ENCODE measurements around the gene DIPK1C.

DIPK1C gene

GRCh38 chr18:74489676-74490075 lies 32.6 kb upstream of the DIPK1C start:
- Histone ChIP-seq H3K4ac (ENCODE audit: low read depth, low read length) (no peak overlapping the region), H3K4me3 (ENCODE audit: low read depth, low read length) (no peak overlapping the region), H4K12ac (ENCODE audit: low read depth, low read length) (no peak overlapping the region), H3K4me1 (ENCODE audit: control insufficient read depth in 1 of 2, insufficient read depth in 2 of 2, low read length in 2 of 2) (no peaks in the 10 kb centered on the region), H3K14ac (ENCODE audit: low read length) (no peak overlapping the region), H2BK120ac (ENCODE audit: insufficient read depth, low read length, poor library complexity) (no peak overlapping the region), H3K27ac (ENCODE audit: low read depth, low read length) (no peak overlapping the region), H2AFZ (ENCODE audit: insufficient read depth, low read length, poor library complexity) (no peak overlapping the region), H4K8ac (ENCODE audit: low read depth, low read length) (no peak overlapping the region), H4K91ac (ENCODE audit: low read depth, low read length) (no peak overlapping the region), H3K18ac (ENCODE audit: low read length) (no peak overlapping the region), H3K79me1 (ENCODE audit: low read length) (no peaks in the 10 kb centered on the region), H2BK5ac (ENCODE audit: low read depth, low read length, poor library complexity) (no peak overlapping the region), H3K9ac (ENCODE audit: low read length) (no peak overlapping the region), H3K23ac (ENCODE audit: low read length) (no peak overlapping the region), H3K79me2 (ENCODE audit: control insufficient read depth, insufficient read depth, low read length, poor library complexity) (no peaks in the 10 kb centered on the region), H2BK12ac (ENCODE audit: low read length) (no peak overlapping the region), H3K36me3 (ENCODE audit: control insufficient read depth in 1 of 2, insufficient read depth in 2 of 2, low read length in 2 of 2) (no peaks in the 10 kb centered on the region), H3K27me3 (ENCODE audit: insufficient read depth, low read length) (no peaks in the 10 kb centered on the region), H3K9me3 (ENCODE audit: insufficient read depth, low read depth, low read length) (peaks cover 2% of the 10 kb centered on the region), H3K4me2 (ENCODE audit: low read length) (no peak overlapping the region), H2AK5ac (ENCODE audit: low read length) (no peak overlapping the region)
- WGBS (ENCODE audit: extremely low coverage, insufficient coverage, insufficient read length) = no CpG with 5 or more reads among the region's 7 CpGs
- DNase-seq = peak in 1 of 2 donors; percentile 14

GRCh38 chr18:74488864-74489263 lies 31.8 kb upstream of the DIPK1C start:
- Histone ChIP-seq H2BK120ac (ENCODE audit: insufficient read depth, low read length, poor library complexity) (no peak overlapping the region), H3K23ac (ENCODE audit: low read length) (no peak overlapping the region), H2AFZ (ENCODE audit: insufficient read depth, low read length, poor library complexity) (no peak overlapping the region), H2AK5ac (ENCODE audit: low read length) (no peak overlapping the region), H3K27ac (ENCODE audit: low read depth, low read length) (no peak overlapping the region), H3K4ac (ENCODE audit: low read depth, low read length) (no peak overlapping the region), H3K4me2 (ENCODE audit: low read length) (no peak overlapping the region), H3K18ac (ENCODE audit: low read length) (no peak overlapping the region), H3K9ac (ENCODE audit: low read length) (no peak overlapping the region), H2BK5ac (ENCODE audit: low read depth, low read length, poor library complexity) (no peak overlapping the region), H2BK12ac (ENCODE audit: low read length) (no peak overlapping the region), H3K14ac (ENCODE audit: low read length) (no peak overlapping the region), H3K9me3 (ENCODE audit: insufficient read depth, low read depth, low read length) (peaks cover 2% of the 10 kb centered on the region), H3K4me1 (ENCODE audit: control insufficient read depth in 1 of 2, insufficient read depth in 2 of 2, low read length in 2 of 2) (no peaks in the 10 kb centered on the region), H3K36me3 (ENCODE audit: control insufficient read depth in 1 of 2, insufficient read depth in 2 of 2, low read length in 2 of 2) (no peaks in the 10 kb centered on the region), H3K27me3 (ENCODE audit: insufficient read depth, low read length) (no peaks in the 10 kb centered on the region), H3K4me3 (ENCODE audit: low read depth, low read length) (no peak overlapping the region), H3K79me2 (ENCODE audit: control insufficient read depth, insufficient read depth, low read length, poor library complexity) (no peaks in the 10 kb centered on the region), H4K8ac (ENCODE audit: low read depth, low read length) (no peak overlapping the region), H4K12ac (ENCODE audit: low read depth, low read length) (no peak overlapping the region), H4K91ac (ENCODE audit: low read depth, low read length) (no peak overlapping the region), H3K79me1 (ENCODE audit: low read length) (no peaks in the 10 kb centered on the region)
- no peak for DNase-seq
- WGBS (ENCODE audit: extremely low coverage, insufficient coverage, insufficient read length) = no CpG with 5 or more reads among the region's 8 CpGs

GRCh38 chr18:74488354-74488753 lies 31.2 kb upstream of the DIPK1C start:
- Histone ChIP-seq H3K14ac (ENCODE audit: low read length) (no peak overlapping the region), H3K4me1 (ENCODE audit: control insufficient read depth in 1 of 2, insufficient read depth in 2 of 2, low read length in 2 of 2) (no peaks in the 10 kb centered on the region), H2AK5ac (ENCODE audit: low read length) (no peak overlapping the region), H3K9me3 (ENCODE audit: insufficient read depth, low read depth, low read length) (peaks cover 2% of the 10 kb centered on the region), H3K18ac (ENCODE audit: low read length) (no peak overlapping the region), H4K8ac (ENCODE audit: low read depth, low read length) (no peak overlapping the region), H3K4me2 (ENCODE audit: low read length) (no peak overlapping the region), H2BK12ac (ENCODE audit: low read length) (no peak overlapping the region), H2BK5ac (ENCODE audit: low read depth, low read length, poor library complexity) (no peak overlapping the region), H3K23ac (ENCODE audit: low read length) (no peak overlapping the region), H3K4me3 (ENCODE audit: low read depth, low read length) (no peak overlapping the region), H2AFZ (ENCODE audit: insufficient read depth, low read length, poor library complexity) (no peak overlapping the region), H4K91ac (ENCODE audit: low read depth, low read length) (no peak overlapping the region), H3K79me1 (ENCODE audit: low read length) (no peaks in the 10 kb centered on the region), H4K12ac (ENCODE audit: low read depth, low read length) (no peak overlapping the region), H3K79me2 (ENCODE audit: control insufficient read depth, insufficient read depth, low read length, poor library complexity) (no peaks in the 10 kb centered on the region), H3K27ac (ENCODE audit: low read depth, low read length) (no peak overlapping the region), H3K4ac (ENCODE audit: low read depth, low read length) (no peak overlapping the region), H3K36me3 (ENCODE audit: control insufficient read depth in 1 of 2, insufficient read depth in 2 of 2, low read length in 2 of 2) (no peaks in the 10 kb centered on the region), H2BK120ac (ENCODE audit: insufficient read depth, low read length, poor library complexity) (no peak overlapping the region), H3K9ac (ENCODE audit: low read length) (no peak overlapping the region), H3K27me3 (ENCODE audit: insufficient read depth, low read length) (no peaks in the 10 kb centered on the region)
- DNase-seq = no peak
- no CpG with 5 or more reads among the region's 8 CpGs for WGBS (ENCODE audit: extremely low coverage, insufficient coverage, insufficient read length)

GRCh38 chr18:74486119-74486849 lies 29.2 kb upstream of the DIPK1C start:
- H3K4me2 ChIP-seq (ENCODE audit: low read length) = no peak overlapping the region
- H2BK120ac ChIP-seq (ENCODE audit: insufficient read depth, low read length, poor library complexity) = no peak overlapping the region
- H2AFZ ChIP-seq (ENCODE audit: insufficient read depth, low read length, poor library complexity) = no peak overlapping the region
- no peak overlapping the region for H3K9ac ChIP-seq (ENCODE audit: low read length)
- peak overlapping the region; percentile 9 for H3K4me3 ChIP-seq (ENCODE audit: low read depth, low read length)
- H4K91ac ChIP-seq (ENCODE audit: low read depth, low read length) = no peak overlapping the region
- H3K27me3 ChIP-seq (ENCODE audit: insufficient read depth, low read length) = no peaks in the 10 kb centered on the region
- no peaks in the 10 kb centered on the region for H3K79me1 ChIP-seq (ENCODE audit: low read length)
- no peak overlapping the region for H2BK12ac ChIP-seq (ENCODE audit: low read length)
- WGBS (ENCODE audit: extremely low coverage, insufficient coverage, insufficient read length) = no CpG with 5 or more reads among the region's 15 CpGs
- no peak overlapping the region for H3K27ac ChIP-seq (ENCODE audit: low read depth, low read length)
- no peaks in the 10 kb centered on the region for H3K79me2 ChIP-seq (ENCODE audit: control insufficient read depth, insufficient read depth, low read length, poor library complexity)
- DNase-seq = no peak
- H3K4ac ChIP-seq (ENCODE audit: low read depth, low read length) = no peak overlapping the region
- peaks cover 2% of the 10 kb centered on the region for H3K9me3 ChIP-seq (ENCODE audit: insufficient read depth, low read depth, low read length)
- no peaks in the 10 kb centered on the region for H3K36me3 ChIP-seq (ENCODE audit: control insufficient read depth in 1 of 2, insufficient read depth in 2 of 2, low read length in 2 of 2)
- H2BK5ac ChIP-seq (ENCODE audit: low read depth, low read length, poor library complexity) = no peak overlapping the region
- H3K23ac ChIP-seq (ENCODE audit: low read length) = no peak overlapping the region
- H3K14ac ChIP-seq (ENCODE audit: low read length) = no peak overlapping the region
- no peak overlapping the region for H2AK5ac ChIP-seq (ENCODE audit: low read length)
- no peak overlapping the region for H3K18ac ChIP-seq (ENCODE audit: low read length)
- H3K4me1 ChIP-seq (ENCODE audit: control insufficient read depth in 1 of 2, insufficient read depth in 2 of 2, low read length in 2 of 2) = no peaks in the 10 kb centered on the region
- H4K8ac ChIP-seq (ENCODE audit: low read depth, low read length) = no peak overlapping the region
- no peak overlapping the region for H4K12ac ChIP-seq (ENCODE audit: low read depth, low read length)

All from trophoblast cell (in vitro differentiated cells and primary cell).